Right ventricle myocardium inferior (tissue), 1 donor: Measurements from ENCODE around the gene BAIAP2L2. TPM values are rescaled to one million over a fixed set of nuclear protein-coding genes. Genes with fewer than 3 reads are reported as not detected.
A peak's percentile ranks its signal among the peaks of the same experiment; 100 is the strongest.

Experiments used
- ATAC-seq: fragments of 200-7000 bp; cut with Tn5 transposase; one replicate; pipeline ENCODE4 v1.9.1; 2020; ENCODE audit warnings: mild to moderate bottlenecking, moderate library complexity
- DNase-seq: peaks from one replicate; pipeline ENCODE4 v3.0.0; 2021; ENCODE audit errors: missing footprints
- intact Hi-C: fragments of 100-400 bp; cut with DNase I; formaldehyde crosslinking; loops from one replicate; pipeline ENCODE4 v1.11.0; 2022
- total RNA-seq: library from RNA; stranded (reverse); fragmentation: NEBNext Ultra II Directional; extraction: Animal tissue kit (Norgen Biotek cat#: 25700); gene quantifications from one replicate; pipeline ENCODE4 v1.2.1, GENCODE V29; 2021
- donor health status: DM: no; HTN: yes; CAD: no; lungs with severe emphysema.

Gene BAIAP2L2
- total RNA-seq, 1 donor from 2014 or later, result 0.30 TPM

DNA sequence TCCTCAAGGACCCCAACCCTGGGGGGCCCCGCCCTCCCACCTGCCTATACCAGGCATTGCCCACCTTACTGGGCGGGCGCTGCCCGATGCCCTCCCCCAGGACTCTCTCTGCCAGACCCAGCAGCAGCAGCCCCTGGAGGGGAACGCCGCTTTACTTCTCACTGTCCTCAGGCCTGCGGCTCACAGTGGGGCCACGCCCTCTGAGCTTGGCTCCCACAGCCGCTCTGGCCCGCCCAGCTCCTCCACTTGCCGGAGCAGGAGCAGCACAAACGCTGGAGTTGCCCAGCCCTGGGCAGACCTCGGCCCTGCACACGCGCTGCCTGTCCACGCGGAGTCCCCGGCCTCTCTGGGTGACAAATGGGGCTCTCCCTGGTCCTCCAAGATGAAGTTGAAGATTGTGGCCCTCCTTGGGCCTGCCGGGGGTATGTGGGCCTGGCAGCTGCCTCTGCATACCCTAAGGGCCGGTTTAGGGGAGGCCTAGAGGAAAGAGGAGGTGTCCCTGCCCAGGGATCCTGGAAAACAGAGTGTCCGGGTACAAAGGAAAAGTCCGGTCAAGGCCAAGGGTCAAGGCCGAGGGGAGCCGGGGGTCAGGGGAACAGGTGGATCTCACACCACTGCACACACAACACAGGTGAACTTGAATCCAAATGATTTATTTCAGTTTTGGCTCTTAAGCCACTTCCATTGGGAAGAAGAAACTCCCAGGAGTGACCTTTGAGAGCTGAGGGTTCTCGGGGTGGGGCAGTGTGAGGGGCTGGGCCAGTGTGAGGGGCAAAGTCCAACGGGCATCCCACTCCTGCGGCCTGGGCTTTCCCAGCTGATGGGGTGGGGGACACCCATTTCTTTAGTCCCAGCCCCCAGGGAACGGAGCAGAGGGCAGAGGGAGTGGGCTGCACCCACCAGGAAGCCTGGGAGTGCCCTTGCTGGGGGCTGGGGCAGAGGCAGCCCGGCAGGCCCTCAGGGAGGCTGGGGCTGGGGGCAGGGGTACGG lies 674 bp upstream of the BAIAP2L2 start:
- intact Hi-C loops, result loop anchor here (5.0 to 10.0 kb wide), 2 partner anchors 54 to 121 kb away; no protein-coding TSS in a partner anchor
- no peak for ATAC-seq
- no peak for DNase-seq

DNA sequence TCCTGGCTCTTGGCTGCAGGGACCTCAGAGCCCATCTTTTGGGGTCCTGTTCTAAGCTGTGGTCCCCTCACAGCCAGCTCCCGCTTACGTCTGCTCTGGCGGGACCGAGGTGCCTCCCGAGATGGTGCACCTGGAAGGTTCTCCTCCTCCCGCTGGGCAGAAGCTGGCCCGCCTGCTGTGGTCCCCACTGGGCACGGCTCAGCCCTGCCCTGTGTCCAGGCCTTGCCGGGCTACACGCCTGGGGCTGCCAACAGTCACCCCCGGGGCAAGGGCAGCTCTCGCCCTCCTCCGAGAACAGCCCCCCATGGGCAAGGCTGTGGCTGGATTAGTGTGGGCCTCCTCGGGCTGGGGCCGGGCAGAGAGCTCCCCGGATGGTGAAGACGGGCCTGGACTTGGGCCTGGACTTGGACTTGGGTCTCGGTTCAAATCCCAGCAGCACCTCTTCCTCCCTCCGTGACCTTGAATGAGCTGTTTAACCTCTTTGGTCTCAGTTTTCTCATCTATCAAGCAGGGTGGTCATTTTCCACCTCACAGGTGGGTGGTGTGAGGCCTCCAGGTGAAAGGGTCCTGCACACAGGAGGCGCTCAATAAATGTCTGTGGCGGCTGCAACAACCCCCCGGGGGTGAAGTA lies 998 bp downstream of the BAIAP2L2 start:
- intact Hi-C loops, result loop anchor here (5.0 to 10.0 kb wide), 2 partner anchors 55 to 123 kb away; no protein-coding TSS in a partner anchor
- DNase-seq (peak; percentile 60), ATAC-seq (no peak)

GRCh38 chr22:38108561-38109319 lies 1.7 kb downstream of the BAIAP2L2 start:
- intact Hi-C loops, result no loop called here
- peak; percentile 55 for DNase-seq
- no peak for ATAC-seq

DNA sequence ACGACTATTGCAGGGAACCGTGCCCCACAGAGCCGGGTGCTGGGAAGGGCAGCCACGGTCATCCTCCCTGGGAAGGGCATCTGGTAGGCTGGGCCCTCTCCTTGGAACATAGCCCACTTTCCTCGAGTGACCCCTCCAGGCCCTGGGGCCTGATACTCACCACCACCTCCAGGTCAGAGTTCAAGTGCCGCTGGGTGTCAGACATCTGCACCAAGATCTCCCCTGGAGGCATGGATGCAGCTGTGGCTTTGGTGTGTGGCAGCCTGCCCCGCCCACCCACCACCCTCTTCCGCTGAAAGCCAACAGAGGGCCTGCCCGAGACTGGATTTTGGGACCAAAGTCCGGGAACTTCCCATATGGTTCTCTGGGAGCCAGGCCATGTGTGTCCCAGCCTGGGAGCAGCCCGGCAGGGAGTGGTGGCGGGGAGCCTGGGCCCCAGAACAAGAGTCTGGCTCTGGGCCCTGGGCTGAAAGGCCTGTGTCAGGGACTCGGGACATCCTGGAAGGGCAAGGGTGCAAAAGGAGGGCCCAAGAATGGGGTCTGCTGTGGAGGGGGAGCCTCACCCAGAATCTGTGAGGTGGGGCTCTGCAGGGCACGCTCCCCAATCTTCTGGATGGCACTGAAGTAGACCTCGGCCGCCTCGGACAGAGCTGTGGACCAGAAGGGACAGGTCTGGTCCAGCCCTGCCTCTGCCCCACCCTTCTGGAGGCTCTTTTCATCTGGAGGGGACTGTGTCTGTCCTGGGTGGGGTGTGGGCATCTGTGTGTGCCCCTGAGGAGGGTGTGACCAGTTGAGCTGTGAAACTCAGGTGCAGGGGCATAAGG lies 2.6 kb downstream of the BAIAP2L2 start:
- DNase-seq (peak; percentile 53), ATAC-seq (peak; percentile 45)
- intact Hi-C loops, result no loop called here

- intact Hi-C loops, result no loop called here
- no peak for ATAC-seq
- DNase-seq, result peak; percentile 43
Observed at GRCh38 chr22:38106814-38107578, 3.5 kb downstream of the BAIAP2L2 start.

DNA sequence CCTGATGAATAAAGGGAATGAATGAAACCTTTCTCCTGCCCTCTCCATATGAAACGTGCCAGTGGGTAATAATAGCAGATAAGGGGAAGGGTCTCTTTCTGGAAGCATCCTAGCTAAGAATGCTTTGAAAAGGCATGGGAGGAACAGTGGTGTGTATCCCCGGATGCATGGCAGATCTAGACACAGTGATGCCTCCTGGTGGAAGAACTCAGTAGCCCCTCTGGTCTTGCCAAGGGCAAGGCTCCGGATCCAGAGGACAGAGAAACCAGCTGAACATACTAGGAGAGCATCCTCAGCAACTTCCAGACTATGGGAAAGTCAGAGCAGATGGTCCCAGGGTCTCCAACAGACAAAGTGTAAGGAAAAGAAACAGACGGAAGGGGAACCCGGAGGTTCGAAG lies 6.4 kb downstream of the BAIAP2L2 start:
- no peak for ATAC-seq
- peak; percentile 23 for DNase-seq
- intact Hi-C loops, result no loop called here

DNA sequence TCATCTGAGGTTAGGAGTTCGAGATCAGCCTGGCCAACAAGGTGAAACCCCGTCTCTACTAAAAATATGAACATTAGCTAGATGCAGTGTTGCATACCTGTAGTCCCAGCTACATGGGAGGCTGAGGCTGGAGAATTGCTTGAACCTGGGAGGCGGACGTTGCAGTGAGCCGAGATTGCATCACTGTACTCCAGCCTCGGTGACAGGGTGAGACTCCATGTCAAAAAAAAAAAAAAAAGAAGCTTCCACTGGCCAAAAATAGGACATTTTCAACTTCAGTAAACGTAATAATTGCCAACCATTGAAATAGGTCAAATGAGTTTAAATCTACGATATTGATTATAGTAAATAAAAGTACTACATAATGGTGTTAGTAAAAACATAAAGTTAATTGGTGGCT lies 6.8 kb downstream of the BAIAP2L2 start:
- intact Hi-C loops, result no loop called here
- ATAC-seq, result no peak
- DNase-seq, result no peak

GRCh38 chr22:38098410-38099249 lies 11.9 kb downstream of the BAIAP2L2 start:
- ATAC-seq (no peak), DNase-seq (peak; percentile 9)
- intact Hi-C loops, result no loop called here

- intact Hi-C loops, result no loop called here
- ATAC-seq (no peak), DNase-seq (peak; percentile 56)
Observed at GRCh38 chr22:38097557-38098409, 12.7 kb downstream of the BAIAP2L2 start.

GRCh38 chr22:38097058-38097457 lies 13.4 kb downstream of the BAIAP2L2 start:
- no peak for ATAC-seq
- peak; percentile 21 for DNase-seq
- intact Hi-C loops, result no loop called here

DNA sequence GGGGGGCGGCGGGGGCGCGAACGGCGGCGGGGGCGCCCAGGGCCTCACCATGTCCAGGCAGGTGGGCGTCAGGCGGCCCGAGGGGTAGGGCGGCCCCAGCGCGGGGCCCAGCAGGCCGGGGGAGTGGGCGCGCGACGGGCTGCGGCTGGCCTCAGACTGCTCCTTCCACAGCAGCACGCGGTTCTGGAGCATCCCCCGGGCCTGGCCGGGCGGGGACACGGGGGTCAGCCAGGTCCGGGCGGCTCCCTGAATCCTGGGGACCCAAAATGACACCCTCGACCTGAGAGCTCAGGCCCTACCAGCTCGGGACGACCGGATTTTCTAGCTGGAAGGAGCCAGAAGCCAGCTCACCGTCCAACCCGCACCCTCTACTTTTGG lies 21.0 kb downstream of the BAIAP2L2 start:
- intact Hi-C loops, result no loop called here
- ATAC-seq, result no peak
- no peak for DNase-seq

GRCh38 chr22:38088629-38089473 lies 21.6 kb downstream of the BAIAP2L2 start:
- intact Hi-C loops, result no loop called here
- DNase-seq (peak; percentile 18), ATAC-seq (peak; percentile 28)

- no peak for ATAC-seq
- intact Hi-C loops, result no loop called here
- DNase-seq, result no peak
Observed at GRCh38 chr22:38087855-38088254, 22.6 kb downstream of the BAIAP2L2 start.

- DNase-seq (no peak), ATAC-seq (no peak)
- intact Hi-C loops, result no loop called here
Observed at GRCh38 chr22:38086942-38087341, 23.5 kb downstream of the BAIAP2L2 start.
